GM12891 (cell line): ENCODE results near the gene ARFGAP2.

Experiments
- DNase-seq: peaks from one replicate; pipeline ENCODE4 v3.0.0; 2011; ENCODE audit warnings: low spot score; ENCODE audit not compliant: insufficient read length
- FAIRE-seq: peaks from 2 replicates; lab custom pipeline; 2011; peaks lifted over from hg19 to GRCh38; lab: Jason Lieb, UNC
- PAX5 ChIP-seq: IDR thresholded peaks from 2 replicates; pipeline ENCODE4 v1.6.1; 2011; ENCODE audit warnings: low read length, moderate library complexity, mild to moderate bottlenecking; ENCODE audit not compliant: insufficient read depth, severe bottlenecking
- POLR2A ChIP-seq: IDR thresholded peaks from 2 replicates; pipeline ENCODE4 v1.6.1; 2011; ENCODE audit warnings: low read depth, low read length, control low read depth
- POLR2AphosphoS5 ChIP-seq: IDR thresholded peaks from 2 replicates; pipeline ENCODE4 v1.6.1; 2011; ENCODE audit warnings: low read depth, low read length, control low read depth
- POU2F2 ChIP-seq: IDR thresholded peaks from 2 replicates; pipeline ENCODE4 v1.6.1; 2011; ENCODE audit warnings: low read depth, mild to moderate bottlenecking, control low read depth, low read length, moderate library complexity
- SPI1 ChIP-seq: IDR thresholded peaks from 2 replicates; pipeline ENCODE4 v1.6.1; 2011; ENCODE audit warnings: low read depth, low read length, control low read depth
- TAF1 ChIP-seq: IDR thresholded peaks from 2 replicates; pipeline ENCODE4 v1.6.1; 2011; ENCODE audit warnings: low read depth, low read length, control low read depth

ARFGAP2 gene

DNA sequence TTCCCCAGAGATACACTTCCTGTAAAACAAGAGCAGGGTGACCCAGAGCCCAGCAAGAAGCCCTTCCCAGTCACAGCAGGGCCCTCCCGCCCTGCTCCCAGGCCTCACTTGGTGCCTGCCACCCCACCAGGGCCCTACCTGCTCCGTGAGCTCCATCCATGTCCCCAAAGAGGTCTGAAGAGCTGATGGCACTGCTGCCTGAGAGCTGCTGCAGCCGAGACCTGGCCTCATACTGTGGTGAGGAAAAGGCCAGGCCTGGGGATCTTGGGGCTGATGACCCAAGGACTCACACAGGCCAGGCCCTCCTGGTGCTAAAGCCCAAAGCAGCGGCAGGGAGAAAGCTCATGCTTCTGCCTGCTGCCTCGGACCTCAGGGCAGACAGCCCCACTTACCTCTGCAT lies 10.3 kb downstream of the ARFGAP2 start:
- DNase-seq (no peak), FAIRE-seq (no peak)
- no peak; the same call in 1 of the 2 replicates for TF ChIP-seq POLR2AphosphoS5
- TF ChIP-seq TAF1 = no peak

DNA sequence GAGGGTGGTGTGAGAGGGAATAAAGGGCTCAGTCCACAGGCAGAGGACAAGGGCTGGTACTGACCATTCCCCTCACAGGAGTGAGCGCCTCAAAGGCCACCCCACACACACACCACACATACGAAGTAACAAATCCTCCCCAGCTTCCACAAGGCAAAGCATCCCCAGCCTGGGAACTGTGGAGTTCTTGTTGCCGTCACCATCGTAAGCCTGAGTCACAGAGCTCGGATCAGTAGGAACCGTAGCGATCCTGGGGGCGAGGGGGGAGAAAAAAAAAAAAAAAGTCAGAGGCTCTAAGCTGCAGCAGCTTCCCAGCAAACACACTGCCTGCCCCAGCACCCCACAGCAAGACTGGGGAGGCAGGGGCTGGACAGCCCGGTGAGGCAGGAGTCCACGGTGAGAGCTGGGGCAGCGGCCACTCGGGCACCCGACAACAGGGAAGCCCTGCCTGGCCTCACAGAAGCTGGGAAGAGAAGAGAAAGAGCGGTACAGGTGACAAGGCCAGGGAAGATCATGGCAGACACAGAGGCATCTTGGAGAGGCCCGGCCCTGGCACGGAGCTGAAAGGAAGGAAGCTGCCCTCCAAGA lies 11.3 kb downstream of the ARFGAP2 start:
- no peak for DNase-seq
- no peak for FAIRE-seq
- 0 out of 2 replicates have a peak, but pooled peaks have one; percentile 23 for TF ChIP-seq POLR2A
- TF ChIP-seq POU2F2 = no peak

DNA sequence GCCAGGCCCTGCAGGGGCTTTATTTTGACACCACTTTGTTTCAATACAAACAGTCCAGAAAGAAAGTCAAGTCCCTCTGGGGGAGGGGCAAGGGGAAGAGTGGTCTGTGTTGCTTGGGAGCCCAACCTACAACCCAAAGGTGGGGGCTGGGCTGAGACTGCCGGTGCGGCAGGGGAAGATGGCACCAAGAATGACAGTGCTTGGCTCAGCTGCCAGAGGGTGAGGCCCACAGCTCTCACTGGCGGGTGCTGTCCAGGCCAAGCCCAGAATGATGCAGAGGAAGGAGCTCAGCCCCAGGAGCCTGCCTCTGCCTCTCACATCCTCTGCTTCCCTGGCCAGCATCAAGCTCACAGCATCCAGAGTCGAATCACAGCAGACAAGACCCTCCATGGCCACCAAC lies 12.4 kb downstream of the ARFGAP2 start:
- FAIRE-seq = no peak
- no peak for DNase-seq
- TF ChIP-seq TAF1 (no peak), SPI1 (no peak), PAX5 (no peak), POU2F2 (no peak), POLR2A (no peak; the same call in 1 of the 2 replicates), POLR2AphosphoS5 (no peak; the same call in 1 of the 2 replicates)

DNA sequence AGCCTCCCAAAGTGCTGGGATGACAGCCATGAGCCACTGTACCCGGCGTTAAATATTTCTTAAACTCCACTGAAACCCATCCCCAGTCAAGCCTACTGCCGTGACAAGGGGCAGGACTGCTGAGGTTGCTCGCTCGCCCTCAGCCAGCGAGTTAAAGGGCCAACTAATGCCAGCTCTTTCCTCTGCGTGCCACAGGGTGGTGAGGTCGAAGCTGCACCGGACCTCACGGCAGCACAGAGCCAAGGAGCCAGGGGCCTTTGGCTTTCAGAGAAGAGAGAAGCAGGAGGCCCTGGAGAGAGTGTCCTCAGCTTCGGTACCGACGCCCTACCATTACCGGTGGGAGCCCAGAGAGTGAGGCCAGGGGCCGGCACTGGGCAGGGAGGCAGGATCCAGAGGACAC lies 12.8 kb downstream of the ARFGAP2 start:
- FAIRE-seq = no peak
- TF ChIP-seq POU2F2 = no peak
- no peak for TF ChIP-seq PAX5
- no peak for TF ChIP-seq POLR2A
- no peak for TF ChIP-seq POLR2AphosphoS5
- TF ChIP-seq TAF1 = no peak
- TF ChIP-seq SPI1 = no peak
- DNase-seq = no peak

DNA sequence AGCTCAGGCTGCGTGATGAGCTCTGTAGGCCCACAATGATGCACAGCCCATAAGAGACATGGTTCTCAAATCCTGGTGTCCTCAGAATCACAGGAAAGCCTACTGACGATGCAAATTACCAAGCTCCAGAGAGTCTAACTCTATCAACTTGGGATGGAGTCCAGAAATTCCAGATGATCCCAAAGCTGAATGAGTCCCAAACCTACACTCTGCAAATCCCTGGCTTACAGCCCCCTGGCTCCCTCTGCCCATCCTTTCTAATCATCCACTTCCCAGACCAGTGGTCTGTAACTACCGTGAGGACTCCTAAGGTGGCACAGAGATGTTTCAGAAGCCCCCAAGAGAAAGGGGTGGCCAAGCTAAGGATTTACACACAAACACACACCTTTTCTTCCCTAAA lies 13.5 kb downstream of the ARFGAP2 start:
- DNase-seq = no peak
- no peak for FAIRE-seq
- TF ChIP-seq TAF1 (no peak), PAX5 (no peak), POLR2AphosphoS5 (0 out of 2 replicates have a peak, but pooled peaks have one; percentile 25)

DNA sequence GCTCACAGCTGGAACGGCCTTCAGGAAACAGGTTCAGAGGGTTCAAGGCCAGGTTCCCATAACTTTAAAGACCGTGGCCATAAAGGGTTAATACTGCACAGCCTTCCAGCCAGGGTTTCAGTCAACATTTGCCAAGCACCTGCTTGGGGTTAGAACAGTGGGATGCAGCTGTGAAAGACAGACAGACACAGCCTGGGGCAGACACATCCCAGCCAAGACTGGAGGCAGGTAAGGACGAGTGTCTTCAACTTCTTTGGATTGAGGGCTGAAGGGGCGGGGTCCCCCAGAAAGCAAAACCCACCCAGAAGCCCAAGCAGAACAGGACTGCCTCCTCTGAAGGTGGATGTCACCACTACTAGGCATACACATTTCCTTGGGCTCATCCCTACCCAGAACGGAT lies 14.3 kb downstream of the ARFGAP2 start:
- FAIRE-seq = no peak

DNA sequence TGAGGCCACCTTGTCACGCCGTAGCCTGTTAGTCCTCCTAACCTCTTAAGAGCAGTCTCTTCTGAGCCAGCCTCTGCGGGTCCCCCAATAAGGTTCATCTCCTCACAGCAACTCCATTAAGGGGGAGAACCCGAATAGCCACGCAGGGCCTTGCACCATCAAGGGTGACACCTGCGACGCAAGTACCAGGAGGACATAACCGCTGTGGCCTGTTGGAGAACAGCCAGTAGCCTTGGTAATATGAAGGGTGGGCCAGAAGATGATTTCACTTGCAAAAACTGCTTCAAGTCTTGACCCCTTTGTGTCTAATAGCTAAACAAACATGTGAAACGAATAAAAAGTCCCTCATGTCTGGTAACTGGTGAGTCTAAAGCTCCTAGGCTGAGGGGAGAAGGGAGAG lies 14.8 kb downstream of the ARFGAP2 start:
- no peak for DNase-seq
- TF ChIP-seq TAF1 = no peak
- no peak for TF ChIP-seq SPI1
- FAIRE-seq = no peak

More for the DNA sequence above, 14.3 kb downstream of the ARFGAP2 start:
- no peak for DNase-seq
- TF ChIP-seq POLR2AphosphoS5 (peak; percentile 68), POLR2A (no peak)

DNA sequence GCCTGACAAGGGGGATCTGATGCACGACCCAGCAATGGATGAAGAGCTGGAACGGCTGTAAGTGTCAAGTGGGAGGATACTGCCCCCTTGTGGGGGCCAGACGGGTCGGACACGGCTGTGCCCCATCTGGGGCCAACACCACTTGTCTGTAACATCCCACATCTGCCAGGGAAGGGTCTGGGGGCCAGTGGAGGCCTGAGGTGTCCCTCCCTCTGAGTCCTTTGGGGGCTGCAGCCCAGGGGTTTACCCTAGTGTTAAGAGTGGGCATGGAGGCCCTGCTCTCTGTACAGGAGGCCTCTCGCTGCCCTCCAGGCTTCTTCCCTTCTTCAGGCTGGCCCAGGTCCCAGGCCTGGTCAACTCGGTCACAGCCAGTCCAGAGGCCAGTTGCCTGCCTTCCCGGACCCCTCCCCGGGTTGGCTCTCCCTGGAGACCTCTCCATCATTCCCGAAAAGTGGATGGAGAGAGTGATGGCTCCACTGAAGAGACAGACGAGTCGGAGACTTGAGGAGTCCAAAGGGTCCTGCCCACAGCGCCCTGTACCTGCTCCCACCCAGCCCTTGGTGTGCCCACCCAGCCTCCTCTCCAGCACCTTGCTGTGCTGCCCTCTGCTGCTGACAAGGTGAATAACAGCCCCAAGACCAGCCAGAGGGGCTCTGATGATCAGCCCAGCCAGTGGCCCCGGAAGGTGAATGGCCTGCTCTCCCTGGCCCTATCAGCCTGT lies 15.4 kb downstream of the ARFGAP2 start:
- DNase-seq (peak; percentile 87), FAIRE-seq (peak; percentile 90)

DNA sequence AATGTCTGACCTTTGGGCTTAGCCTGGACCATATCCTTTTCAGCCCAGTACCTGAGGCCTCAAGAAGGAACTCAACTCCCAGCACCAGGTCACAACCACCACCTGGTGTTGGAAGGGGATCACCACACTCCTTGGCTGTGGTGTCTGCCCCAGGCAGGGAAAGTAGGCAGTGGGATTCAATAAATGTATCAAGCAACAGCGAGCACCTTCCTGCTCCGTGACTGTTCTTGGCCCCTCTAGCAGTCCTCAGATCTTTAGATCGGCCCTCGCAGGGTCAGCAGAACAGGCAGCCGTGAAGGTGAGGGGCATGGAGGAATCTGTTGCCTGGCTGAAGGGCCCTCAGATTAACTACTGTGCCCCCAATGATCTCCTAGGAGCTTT lies 15.9 kb downstream of the ARFGAP2 start:
- DNase-seq = no peak
- no peak for TF ChIP-seq PAX5
- no peak for TF ChIP-seq SPI1
- TF ChIP-seq POLR2AphosphoS5 = no peak
- no peak for TF ChIP-seq POU2F2
- TF ChIP-seq TAF1 = no peak
- TF ChIP-seq POLR2A = no peak
- peak; percentile 75 for FAIRE-seq

More for the DNA sequence above, 15.4 kb downstream of the ARFGAP2 start:
- no peak for TF ChIP-seq SPI1
- peak; percentile 7; the same call in 1 of the 2 replicates for TF ChIP-seq POU2F2
- TF ChIP-seq POLR2A = 0 out of 2 replicates have a peak, but pooled peaks have one; percentile 22
- TF ChIP-seq TAF1 = no peak

DNA sequence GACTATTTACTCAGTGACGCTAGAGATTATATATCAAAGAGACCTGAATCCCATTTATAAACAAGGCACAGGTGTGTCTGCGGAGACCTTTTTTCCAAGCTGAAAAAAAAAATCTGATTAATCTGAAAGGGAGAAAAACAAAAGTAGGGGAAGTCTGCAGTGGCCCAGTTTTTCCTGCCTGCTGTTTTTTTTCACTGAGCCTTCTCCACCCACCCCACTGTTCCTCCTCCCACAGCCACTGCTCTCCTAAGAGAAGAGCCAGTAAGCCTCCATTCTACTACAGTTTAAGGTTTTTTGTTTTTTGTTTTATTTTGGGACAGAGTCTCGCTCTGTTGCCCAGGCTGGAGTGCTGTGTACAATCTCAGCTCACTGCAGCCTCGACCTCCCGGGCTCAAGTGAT lies 18.4 kb downstream of the ARFGAP2 start:
- no peak for DNase-seq
- TF ChIP-seq PAX5 = no peak
- no peak for TF ChIP-seq POU2F2
- TF ChIP-seq POLR2A = no peak
- TF ChIP-seq TAF1 = no peak
- no peak for TF ChIP-seq POLR2AphosphoS5
- no peak for TF ChIP-seq SPI1
- FAIRE-seq = no peak

DNA sequence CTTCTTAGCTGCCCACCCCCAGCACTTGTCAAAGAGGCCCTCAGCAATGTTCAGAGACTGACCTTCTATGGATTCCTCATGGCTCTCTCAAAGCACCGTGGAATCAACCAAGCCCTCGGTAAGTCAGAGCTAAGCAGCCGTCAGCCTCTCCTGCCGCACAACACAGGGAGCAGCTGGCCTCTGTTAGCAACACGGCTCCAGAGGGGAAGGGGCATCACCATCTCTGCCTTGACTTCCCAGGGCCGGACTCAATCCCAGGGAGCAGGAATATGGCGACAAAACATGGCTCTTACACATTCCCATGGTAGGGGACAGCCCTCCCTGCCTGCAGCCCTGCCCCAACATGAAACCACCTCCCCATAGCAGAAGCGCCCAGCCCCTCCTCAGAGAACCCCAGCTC lies 18.9 kb downstream of the ARFGAP2 start:
- DNase-seq (no peak), FAIRE-seq (no peak)
- TF ChIP-seq PAX5 (no peak), TAF1 (no peak), POLR2A (no peak), POU2F2 (no peak), POLR2AphosphoS5 (no peak), SPI1 (no peak)
